ENCODE data around the gene LRRC52. TPM values are rescaled to one million over a fixed set of nuclear protein-coding genes. Genes with fewer than 3 reads are reported as not detected.

Gene LRRC52
- total RNA-seq, 1 experiment from 2014 or later: not detected

DNA sequence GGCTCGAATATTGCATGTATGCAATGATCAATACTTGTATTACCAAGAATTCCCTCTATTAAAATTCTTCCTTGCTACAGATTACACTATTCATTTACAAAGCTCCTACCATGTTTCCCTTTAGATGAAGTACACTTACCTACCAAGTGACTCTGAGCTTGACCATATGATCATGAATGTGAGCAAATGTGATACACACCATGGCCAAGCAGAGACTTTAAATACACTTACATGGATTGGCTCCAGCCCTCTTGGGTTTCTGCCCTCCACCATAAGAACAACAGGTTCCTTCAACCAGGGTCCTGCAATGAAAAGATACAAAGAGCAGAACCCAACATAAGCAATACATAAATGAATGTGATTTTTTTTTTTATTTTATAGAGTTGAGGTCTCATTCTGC lies 30.0 kb downstream of the LRRC52 start:
- Mint-ChIP-seq H3K4me3 (no peak overlapping the region), H3K27me3 (ENCODE audit: low read depth) (no peaks in the 10 kb centered on the region), H3K27ac (no peak overlapping the region), H3K9me3 (peaks cover 4% of the 10 kb centered on the region; the same call in 1 of the 2 replicates), H3K4me1 (no peaks in the 10 kb centered on the region), H3K36me3 (no peaks in the 10 kb centered on the region)
- POLR2A ChIA-PET: no interaction called here
- TF ChIP-seq ATF1 (CRISPR knock-in tag; IDR thresholded peaks at IDR 0.05) (no peak), NR1H2 (CRISPR knock-in tag; IDR thresholded peaks at IDR 0.05) (no peak), GTF2I (CRISPR knock-in tag; conservative IDR thresholded peaks at IDR 0.05) (no peak), MXD4 (CRISPR knock-in tag; IDR thresholded peaks at IDR 0.05; ENCODE audit: borderline replicate concordance) (no peak), SMAD4 (CRISPR knock-in tag; IDR thresholded peaks at IDR 0.05) (no peak), NFE2L1 (CRISPR knock-in tag; IDR thresholded peaks at IDR 0.05) (no peak), ZNF396 (CRISPR knock-in tag; IDR thresholded peaks at IDR 0.05; ENCODE audit: borderline replicate concordance) (no peak)
- TF ChIP-seq, protein P1, sequence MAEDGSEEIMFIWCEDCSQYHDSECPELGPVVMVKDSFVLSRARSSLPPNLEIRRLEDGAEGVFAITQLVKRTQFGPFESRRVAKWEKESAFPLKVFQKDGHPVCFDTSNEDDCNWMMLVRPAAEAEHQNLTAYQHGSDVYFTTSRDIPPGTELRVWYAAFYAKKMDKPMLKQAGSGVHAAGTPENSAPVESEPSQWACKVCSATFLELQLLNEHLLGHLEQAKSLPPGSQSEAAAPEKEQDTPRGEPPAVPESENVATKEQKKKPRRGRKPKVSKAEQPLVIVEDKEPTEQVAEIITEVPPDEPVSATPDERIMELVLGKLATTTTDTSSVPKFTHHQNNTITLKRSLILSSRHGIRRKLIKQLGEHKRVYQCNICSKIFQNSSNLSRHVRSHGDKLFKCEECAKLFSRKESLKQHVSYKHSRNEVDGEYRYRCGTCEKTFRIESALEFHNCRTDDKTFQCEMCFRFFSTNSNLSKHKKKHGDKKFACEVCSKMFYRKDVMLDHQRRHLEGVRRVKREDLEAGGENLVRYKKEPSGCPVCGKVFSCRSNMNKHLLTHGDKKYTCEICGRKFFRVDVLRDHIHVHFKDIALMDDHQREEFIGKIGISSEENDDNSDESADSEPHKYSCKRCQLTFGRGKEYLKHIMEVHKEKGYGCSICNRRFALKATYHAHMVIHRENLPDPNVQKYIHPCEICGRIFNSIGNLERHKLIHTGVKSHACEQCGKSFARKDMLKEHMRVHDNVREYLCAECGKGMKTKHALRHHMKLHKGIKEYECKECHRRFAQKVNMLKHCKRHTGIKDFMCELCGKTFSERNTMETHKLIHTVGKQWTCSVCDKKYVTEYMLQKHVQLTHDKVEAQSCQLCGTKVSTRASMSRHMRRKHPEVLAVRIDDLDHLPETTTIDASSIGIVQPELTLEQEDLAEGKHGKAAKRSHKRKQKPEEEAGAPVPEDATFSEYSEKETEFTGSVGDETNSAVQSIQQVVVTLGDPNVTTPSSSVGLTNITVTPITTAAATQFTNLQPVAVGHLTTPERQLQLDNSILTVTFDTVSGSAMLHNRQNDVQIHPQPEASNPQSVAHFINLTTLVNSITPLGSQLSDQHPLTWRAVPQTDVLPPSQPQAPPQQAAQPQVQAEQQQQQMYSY (CRISPR knock-in tag; IDR thresholded peaks at IDR 0.05): no peak
- TF ChIP-seq, protein P2, sequence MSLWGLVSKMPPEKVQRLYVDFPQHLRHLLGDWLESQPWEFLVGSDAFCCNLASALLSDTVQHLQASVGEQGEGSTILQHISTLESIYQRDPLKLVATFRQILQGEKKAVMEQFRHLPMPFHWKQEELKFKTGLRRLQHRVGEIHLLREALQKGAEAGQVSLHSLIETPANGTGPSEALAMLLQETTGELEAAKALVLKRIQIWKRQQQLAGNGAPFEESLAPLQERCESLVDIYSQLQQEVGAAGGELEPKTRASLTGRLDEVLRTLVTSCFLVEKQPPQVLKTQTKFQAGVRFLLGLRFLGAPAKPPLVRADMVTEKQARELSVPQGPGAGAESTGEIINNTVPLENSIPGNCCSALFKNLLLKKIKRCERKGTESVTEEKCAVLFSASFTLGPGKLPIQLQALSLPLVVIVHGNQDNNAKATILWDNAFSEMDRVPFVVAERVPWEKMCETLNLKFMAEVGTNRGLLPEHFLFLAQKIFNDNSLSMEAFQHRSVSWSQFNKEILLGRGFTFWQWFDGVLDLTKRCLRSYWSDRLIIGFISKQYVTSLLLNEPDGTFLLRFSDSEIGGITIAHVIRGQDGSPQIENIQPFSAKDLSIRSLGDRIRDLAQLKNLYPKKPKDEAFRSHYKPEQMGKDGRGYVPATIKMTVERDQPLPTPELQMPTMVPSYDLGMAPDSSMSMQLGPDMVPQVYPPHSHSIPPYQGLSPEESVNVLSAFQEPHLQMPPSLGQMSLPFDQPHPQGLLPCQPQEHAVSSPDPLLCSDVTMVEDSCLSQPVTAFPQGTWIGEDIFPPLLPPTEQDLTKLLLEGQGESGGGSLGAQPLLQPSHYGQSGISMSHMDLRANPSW (CRISPR knock-in tag; conservative IDR thresholded peaks at IDR 0.05; ENCODE audit: low read depth): no peak
- CTCF ChIA-PET: no interaction called here
- DNase-seq (ENCODE audit: low spot score) (no peak), ATAC-seq (no peak)

DNA sequence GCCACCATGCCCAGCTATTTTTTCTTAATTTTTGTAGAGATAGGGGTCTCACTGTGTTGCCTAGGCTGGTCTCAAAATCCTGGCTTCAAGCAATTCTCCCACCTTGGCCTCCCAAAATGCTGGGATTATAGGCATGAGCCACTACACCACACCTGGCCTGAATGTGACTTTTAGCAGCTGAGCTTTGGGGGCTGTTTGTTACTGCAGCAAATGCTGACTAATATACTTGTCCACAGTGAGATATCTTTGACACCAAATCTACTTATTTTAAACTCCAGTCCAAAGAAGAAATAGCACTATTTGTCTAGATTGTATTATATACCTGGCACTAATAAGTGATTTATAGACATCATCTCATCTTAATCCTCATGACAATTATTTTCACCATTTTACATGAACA lies 30.5 kb downstream of the LRRC52 start:
- H3K27me3 Mint-ChIP-seq (ENCODE audit: low read depth): no peaks in the 10 kb centered on the region
- H3K9me3 Mint-ChIP-seq: peaks cover 4% of the 10 kb centered on the region; the same call in 1 of the 2 replicates
- H3K36me3 Mint-ChIP-seq: no peaks in the 10 kb centered on the region
- H3K27ac Mint-ChIP-seq: no peak overlapping the region
- DNase-seq (ENCODE audit: low spot score): no peak
- CTCF ChIA-PET: interaction anchor here (0.6 to 1.4 kb wide), 2 partner anchors 13 to 181 kb away, joined by 3 read pairs; no protein-coding TSS in a partner anchor
- H3K4me3 Mint-ChIP-seq: no peak overlapping the region
- ATAC-seq: no peak
- POLR2A ChIA-PET: no interaction called here
- no peaks in the 10 kb centered on the region for H3K4me1 Mint-ChIP-seq
- TF ChIP-seq NR2C2 (CRISPR knock-in tag; IDR thresholded peaks at IDR 0.05) (no peak), TEAD1 (CRISPR knock-in tag; IDR thresholded peaks at IDR 0.05) (no peak), HMGA2 (CRISPR knock-in tag; IDR thresholded peaks at IDR 0.05) (no peak), ZNF671 (CRISPR knock-in tag; IDR thresholded peaks at IDR 0.05) (no peak), SMAD3 (CRISPR knock-in tag; IDR thresholded peaks at IDR 0.05; ENCODE audit: borderline replicate concordance) (no peak), TP53 (CRISPR knock-in tag; IDR thresholded peaks at IDR 0.05) (no peak), KAT7 (CRISPR knock-in tag; IDR thresholded peaks at IDR 0.05; ENCODE audit: borderline replicate concordance) (no peak), EMX1 (CRISPR knock-in tag; IDR thresholded peaks at IDR 0.05) (no peak)
- TF ChIP-seq, protein P3, sequence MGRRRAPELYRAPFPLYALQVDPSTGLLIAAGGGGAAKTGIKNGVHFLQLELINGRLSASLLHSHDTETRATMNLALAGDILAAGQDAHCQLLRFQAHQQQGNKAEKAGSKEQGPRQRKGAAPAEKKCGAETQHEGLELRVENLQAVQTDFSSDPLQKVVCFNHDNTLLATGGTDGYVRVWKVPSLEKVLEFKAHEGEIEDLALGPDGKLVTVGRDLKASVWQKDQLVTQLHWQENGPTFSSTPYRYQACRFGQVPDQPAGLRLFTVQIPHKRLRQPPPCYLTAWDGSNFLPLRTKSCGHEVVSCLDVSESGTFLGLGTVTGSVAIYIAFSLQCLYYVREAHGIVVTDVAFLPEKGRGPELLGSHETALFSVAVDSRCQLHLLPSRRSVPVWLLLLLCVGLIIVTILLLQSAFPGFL (CRISPR knock-in tag; IDR thresholded peaks at IDR 0.05; ENCODE audit: borderline replicate concordance): no peak
- TF ChIP-seq, protein P2 (CRISPR knock-in tag; conservative IDR thresholded peaks at IDR 0.05; ENCODE audit: low read depth): no peak
- TF ChIP-seq, protein P4, sequence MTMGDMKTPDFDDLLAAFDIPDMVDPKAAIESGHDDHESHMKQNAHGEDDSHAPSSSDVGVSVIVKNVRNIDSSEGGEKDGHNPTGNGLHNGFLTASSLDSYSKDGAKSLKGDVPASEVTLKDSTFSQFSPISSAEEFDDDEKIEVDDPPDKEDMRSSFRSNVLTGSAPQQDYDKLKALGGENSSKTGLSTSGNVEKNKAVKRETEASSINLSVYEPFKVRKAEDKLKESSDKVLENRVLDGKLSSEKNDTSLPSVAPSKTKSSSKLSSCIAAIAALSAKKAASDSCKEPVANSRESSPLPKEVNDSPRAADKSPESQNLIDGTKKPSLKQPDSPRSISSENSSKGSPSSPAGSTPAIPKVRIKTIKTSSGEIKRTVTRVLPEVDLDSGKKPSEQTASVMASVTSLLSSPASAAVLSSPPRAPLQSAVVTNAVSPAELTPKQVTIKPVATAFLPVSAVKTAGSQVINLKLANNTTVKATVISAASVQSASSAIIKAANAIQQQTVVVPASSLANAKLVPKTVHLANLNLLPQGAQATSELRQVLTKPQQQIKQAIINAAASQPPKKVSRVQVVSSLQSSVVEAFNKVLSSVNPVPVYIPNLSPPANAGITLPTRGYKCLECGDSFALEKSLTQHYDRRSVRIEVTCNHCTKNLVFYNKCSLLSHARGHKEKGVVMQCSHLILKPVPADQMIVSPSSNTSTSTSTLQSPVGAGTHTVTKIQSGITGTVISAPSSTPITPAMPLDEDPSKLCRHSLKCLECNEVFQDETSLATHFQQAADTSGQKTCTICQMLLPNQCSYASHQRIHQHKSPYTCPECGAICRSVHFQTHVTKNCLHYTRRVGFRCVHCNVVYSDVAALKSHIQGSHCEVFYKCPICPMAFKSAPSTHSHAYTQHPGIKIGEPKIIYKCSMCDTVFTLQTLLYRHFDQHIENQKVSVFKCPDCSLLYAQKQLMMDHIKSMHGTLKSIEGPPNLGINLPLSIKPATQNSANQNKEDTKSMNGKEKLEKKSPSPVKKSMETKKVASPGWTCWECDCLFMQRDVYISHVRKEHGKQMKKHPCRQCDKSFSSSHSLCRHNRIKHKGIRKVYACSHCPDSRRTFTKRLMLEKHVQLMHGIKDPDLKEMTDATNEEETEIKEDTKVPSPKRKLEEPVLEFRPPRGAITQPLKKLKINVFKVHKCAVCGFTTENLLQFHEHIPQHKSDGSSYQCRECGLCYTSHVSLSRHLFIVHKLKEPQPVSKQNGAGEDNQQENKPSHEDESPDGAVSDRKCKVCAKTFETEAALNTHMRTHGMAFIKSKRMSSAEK (CRISPR knock-in tag; IDR thresholded peaks at IDR 0.05; ENCODE audit: borderline replicate concordance): no peak
